ENCODE results near the gene PTGES3.
A peak's percentile ranks its signal among the peaks of the same experiment; 100 is the strongest.
"Not testable (repeated sequence)": the region's sequence is repeated elsewhere in the genome, so short reads cannot be mapped to it uniquely, and the experiment has no call there.

PTGES3 gene

DNA sequence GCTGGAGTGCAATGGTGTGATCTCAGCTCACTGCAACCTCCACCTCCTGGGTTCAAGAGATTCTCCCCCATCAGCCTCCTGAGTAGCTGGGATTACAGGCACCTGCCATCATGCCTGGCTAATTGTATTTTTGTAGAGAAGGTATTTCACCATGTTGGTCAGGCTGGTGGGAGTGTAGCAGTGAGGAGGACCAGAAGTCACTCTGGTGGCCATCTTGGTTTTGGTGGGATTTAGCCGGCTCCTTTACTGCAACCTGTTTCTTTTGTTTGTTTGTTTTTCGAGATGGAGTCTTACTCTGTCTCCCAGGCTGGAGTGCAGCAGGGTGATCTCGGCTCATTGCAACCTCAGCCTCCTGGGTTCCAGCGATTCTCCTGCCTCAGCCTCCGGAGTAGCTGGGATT is 16.4 kb upstream of the PTGES3 start:
- not testable (repeated sequence) for DNase-seq

DNA sequence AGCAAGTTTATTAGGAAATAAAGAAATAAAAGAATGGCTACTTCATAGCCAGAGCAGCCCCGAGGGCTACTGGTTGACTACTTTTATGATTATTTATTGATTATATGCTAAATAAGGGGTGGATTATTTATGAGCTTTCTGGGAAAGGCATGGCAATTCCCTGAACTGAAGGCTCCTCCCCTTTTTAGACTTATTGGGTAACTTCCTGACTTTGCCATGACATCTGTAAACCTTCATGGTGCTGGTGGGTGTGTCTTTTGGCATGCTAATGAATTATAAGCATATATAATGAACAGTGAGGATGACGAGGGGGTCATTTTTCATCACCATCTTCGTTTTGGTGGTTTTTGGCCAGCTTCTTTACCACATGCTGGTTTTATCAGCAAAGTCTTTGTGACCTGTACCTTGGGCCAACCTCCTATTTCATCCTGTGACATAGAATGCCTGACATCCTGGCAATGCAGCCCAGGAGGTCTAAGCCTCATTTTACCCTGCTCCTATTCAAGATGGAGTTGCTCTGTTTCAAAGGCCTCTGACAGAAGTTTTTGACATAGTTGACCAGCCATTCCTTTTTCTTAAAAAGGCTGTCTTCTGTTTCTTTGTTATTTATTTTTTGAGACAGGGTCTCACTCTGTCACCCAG is 11.1 kb upstream of the PTGES3 start:
- no peak for DNase-seq

DNA sequence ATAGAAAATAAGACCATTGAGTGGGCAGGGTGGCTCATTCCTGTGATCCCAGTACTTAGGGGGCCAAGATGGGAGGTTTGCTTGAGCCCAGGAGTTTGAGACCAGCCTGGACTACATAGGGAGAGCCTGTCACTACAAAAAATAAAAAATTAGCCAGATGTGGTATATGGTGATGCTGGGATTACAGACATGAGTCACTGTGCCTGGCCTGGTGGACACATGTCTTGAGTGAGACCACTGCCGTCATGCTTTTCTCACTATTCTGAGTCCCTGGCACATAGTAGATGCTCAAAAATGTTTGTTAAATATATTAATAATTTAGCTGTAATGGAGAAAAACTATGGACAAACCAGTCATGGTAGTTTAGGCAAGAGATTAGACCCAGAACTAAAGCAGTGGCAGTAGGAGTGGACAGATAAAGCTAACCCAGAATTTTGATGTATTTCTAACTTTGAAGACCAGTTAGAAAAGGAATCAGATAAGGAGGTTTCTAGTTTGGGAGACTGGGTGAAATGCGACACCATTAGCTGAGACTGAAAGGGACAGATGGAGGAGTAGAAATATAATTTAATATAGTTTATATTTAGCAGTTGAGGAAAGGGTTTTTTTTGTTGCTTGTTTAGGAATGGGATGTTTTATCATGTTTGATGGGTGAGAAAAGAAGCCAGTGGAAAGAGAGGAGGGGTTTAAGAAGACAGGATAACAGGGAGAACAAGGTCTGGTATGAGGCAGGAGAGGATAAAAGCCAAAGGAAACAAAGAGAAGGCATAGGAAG is 7.4 kb upstream of the PTGES3 start:
- no peak for DNase-seq

DNA sequence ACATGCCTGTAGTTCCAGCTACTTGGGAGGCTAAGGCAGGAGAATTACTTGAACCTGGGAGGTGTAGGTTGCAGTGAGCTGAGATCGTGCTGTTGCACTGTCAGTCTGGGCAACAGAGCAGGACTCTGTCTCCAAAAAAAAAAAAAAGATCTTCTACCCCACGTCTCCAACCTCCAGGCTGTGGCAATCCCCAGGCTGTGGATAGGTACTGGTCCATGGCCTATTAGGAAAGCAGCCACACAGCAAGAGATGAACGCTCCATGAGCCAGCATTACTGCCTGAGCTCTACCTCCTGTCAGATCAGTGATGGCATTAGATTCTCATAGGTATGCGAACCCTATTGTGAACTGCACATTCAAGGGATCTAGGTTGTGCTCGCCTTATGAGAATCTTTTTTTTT is 6.1 kb upstream of the PTGES3 start:
- no peak for DNase-seq

DNA sequence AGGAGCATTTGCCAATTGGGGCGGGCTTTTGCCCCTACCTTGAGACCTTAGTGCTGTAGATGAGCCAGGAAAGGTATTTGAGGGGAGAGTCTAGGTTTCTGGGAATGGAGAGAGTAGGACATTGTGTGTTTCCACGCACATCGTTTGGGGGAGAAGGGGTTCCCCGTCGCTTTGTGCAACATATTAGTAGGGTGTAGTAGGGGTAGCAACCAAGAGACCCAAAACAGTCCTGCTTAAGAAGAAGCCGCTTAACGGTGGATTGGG is 694 bp upstream of the PTGES3 start:
- no peak for DNase-seq

DNA sequence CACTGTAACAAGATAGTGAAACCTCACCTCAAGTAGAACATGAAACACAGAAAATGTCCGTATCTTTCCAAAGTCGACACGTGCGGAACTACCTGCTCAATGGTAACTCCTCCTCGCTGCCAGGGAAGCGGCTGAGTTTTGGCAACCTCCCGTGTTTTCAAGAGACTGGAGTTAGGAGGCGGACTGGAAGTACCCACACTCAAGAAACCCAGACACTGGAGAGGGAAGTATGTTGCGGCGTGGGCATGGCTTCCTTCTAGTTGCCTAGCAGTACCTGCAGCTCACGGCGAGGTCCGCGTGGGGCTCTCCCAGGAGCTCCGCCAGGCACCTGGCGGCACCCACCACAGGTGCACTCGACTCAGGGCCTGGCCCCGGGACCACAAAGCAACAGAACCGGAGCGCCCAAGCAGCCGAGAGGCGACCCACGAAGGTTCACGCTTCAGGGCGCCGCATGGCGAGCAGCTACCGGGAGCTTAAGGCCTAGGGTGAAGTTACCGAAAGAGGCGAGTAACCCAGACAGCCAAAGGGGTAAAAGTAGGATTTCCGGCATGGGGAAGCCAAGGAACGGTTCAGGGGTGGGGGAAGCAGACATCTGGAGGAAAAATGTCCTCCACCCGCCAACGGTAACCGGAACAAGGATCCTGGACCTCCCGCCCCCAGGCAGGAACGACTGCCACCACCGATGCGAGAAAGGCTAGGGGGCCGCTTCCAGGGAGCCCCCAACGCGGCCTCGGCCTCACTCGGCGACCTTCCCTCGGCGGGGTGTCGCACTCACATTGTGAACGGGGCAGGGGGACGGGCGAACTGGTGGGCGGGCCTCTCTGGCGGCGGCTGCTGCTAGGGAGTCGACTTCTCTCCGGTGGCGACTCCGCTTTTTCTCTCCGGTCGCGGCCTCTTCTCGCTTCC is 608 bp downstream of the PTGES3 start:
- DNase-seq: peak; percentile 71

DNA sequence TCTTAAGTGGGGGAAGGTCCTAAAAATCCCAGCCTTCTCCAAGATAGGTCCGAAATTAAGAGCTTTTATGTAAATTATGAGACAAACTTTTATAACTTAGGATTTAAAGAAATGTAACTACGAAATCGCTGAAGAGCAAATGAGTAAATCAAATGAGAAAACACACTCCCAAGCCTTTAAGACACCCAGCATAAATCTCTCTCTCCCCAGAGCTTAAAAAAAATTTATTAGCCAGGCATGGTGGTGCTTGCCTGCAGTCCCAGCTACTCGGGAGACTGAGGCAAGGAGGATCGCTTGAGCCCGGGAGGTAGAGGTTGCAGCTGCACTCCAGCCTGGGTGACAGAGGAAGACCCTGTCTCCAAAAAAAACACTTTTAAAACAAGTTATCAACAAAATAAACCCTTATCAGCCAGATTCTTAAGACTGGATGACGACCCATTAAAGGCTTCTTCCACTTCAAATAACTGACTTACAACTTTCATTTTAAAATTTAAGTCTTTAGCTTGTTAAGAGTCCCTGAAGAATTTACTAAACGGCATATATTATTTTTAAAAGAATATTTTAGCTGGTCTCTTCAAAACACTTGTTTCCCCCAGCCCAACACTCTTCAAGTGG is 3.2 kb downstream of the PTGES3 start:
- peak; percentile 29 for DNase-seq

DNA sequence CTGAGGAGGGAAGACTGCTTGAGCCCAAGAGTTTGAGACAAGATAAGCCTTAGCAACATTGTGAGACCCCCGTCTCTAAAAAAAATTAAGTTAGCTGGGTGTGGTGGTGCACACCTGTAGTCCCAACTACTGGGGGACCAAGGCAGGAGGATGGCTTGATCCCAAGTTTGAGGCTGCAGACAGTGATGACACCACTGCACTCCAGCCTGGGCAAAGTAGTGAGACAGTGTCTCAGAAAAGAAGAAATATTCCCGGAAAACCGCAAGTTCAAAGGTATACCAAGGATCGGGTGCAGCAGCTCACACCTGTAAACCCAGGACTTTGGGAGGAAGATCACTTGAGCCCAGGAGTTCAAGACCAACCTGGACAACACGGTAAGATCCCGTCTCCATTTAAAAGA is 5.8 kb downstream of the PTGES3 start:
- DNase-seq: no peak

DNA sequence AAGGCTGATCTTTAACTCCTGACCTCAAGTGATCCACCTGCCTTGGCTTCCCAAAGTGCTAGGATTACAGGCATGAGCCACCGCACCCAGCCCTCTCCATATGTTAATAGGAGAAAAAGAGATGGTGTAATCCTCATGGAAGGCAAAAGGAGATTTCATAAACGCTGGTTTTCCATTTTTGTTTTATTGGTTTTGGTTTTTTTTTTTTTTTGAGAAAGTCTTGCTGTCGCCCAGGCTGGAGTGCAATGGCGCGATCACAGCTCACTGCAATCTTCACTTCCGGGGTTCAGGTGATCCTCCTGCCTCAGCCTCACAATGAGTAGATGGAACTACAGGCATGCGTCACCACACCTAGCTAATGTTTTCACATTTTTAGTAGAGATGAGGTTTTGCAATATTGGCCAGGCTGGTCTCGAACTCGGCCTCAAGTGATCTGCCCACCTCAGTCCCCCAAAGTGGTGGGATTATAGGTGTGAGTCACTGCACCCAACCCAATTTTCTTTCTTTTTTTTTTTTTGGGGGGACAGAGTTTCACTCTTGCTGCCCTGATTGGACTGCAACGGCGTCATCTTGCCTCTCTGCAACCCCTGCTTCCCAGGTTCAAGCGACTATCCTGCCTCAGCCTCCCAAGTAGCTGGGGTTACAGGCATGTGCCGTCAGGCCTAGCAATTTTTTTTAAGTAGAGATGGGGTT is 8.1 kb downstream of the PTGES3 start:
- DNase-seq: no peak

DNA sequence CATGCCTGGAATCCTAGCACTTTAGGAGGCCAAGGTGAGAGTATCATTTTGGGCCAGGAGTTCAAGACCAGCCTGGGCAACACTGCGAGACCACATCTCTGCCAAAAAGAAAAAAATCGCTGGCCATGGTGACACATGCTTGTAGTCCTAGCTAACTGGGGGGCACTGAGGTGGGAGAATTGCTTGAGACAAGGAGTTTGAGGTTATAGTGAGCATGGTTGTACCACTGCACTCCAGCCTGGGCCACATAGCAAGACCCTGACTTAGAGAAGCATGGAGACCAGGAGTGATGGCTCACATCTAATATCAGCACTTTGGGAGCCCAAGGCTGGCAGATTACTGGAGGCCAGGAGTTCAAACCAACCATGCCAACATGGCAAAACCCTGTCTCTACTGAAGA is 9.2 kb downstream of the PTGES3 start:
- no peak for DNase-seq

DNA sequence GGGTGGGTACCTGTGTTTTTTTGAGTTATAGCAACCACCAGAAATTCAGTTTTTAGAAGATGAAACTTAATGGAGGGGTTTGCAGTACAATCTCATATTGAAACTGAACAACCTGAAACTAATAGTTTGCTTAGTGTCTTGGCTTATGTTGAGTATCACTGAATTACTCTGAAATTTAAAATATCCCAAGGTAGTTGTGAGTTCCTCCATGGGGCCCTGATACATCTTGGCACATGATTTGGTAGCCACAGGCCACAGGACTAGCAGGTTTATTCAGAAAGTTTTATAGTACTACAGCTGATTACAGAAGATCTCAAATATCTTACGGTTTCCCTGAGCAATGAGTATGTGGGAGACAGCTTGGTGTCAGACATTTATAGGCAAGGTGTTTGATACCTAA is 10.4 kb downstream of the PTGES3 start:
- DNase-seq: no peak

DNA sequence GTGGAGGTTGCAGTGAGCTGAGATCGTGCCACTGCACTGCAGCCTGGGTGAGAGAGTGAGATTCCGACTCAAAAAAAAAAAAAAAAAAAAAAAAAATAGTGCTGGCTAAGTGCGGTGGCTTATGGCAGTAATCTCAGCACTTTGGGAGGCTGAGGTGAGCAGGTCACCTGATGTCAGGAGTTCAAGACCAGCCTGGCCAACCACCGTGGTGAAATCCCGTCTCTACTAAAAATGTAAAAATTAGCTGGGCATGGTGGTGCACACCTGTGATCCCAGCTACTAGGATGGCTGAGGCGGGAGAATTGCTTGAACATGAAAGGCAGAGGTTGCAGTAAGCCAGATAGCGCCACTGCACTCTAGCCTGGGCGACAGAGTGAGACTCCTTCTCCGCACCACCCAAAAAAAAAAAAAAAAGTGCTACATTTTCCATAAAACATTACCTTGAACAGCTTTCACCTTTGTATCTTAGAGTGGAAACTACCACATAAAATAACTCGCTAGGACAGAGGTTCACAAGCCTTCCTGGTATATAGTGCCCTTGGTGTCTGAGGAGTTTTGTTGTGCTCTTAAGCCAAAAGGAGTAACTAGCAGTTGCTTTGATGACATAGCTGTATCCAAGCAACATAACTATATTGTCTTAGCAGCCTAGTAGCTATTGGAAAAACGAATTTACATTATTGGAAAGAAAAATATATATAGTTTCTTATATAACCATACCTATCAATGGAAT is 11.1 kb downstream of the PTGES3 start:
- no peak for DNase-seq

DNA sequence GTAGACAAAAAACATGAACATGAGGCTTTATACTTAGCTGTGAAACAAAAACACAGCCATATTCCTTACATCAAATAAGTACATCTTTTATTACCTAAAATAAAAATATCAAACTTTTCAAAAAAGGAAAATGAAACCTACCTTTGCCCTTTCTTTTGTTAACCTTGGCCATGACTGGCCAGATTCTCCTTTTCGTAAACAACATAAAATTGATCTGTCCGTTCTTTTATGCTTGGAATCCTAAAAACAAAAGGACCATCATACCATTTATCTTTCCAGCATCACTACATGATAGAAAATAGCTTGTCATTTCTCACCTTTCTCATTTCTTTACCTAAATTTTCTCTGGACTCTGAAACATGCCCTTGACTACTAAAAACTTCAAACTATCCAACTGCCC is 16.5 kb downstream of the PTGES3 start:
- DNase-seq: no peak

DNA sequence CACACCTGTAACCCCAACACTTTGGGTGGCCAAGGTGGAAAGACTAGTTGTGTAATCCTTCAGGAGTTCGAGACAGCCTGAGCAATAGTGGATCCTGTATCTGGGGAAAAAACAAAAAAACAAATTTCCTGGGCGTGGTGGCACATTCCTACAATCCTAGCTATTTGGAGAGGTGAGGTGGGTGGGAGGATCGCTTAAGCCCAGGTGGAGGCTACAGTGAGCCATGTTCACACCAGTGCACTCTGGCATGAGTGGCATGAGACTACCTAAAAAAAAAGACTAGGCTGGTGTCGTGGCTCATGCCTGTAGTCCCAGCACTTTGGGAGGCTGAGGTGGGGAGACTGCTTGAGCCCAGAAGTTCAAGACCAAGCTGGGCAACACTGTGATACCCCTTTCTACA is 17.2 kb downstream of the PTGES3 start:
- DNase-seq: no peak

DNA sequence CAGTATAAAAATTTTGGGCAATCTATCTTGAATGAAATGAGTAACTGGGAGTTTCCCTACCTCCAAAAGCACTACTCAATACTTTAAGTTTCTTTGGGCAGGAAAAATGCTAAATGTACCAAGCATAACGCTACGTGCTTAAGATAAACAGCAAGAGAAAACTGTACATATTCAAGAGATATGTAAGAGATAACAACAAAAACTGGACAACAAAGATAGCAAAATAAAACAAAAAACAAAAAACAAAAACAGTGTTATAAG is 20.0 kb downstream of the PTGES3 start:
- DNase-seq: no peak

DNA sequence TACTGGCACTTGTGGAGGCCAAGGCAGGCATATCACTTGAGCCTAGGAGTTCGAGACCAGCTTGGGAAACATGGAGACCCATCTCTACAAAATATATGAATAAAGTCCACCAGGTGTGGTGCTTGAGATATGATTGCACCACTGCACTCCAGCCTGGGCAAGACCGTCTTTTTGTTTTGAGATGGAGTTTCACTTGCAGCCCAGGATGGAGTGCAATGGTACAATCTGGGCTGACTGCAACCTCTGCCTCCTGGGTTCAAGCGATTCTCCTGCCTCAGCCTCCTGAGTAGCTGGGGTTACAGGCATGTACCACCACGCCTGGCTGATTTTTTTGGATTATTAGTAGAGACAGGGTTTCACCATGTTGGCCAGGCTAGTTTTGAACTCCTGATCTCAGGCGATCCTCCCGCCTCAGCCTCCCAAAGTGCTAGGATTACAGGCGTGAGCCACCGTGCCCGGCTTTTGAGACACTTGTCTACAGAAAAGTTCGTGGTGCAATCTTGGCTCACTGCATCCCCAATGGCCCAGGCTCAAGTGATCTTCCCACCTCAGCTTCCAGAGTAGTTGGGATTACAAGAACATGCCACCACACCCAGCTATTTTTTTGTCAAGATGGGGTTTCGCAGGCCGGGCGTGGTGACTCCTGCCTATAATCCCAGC is 26.0 kb downstream of the PTGES3 start:
- DNase-seq: no peak

DNA sequence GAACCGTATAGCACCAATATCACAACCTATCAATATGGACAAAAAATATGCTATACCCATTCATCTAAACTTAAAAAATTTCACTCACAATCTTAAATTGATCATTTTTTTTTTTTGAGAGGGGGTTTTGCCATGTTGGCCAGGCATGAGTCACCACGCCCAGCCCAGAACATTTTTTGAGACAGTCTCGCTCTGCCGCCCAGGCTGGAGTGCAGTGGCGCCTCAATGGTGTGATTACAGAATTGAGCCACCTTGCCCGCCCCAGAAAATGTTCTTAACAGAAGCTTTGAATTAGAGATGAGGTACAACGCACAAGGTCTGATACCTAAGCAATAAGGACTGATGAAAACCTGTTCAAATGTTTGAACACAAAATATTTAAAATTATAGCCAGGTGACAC is 26.5 kb downstream of the PTGES3 start:
- DNase-seq: no peak

DNA sequence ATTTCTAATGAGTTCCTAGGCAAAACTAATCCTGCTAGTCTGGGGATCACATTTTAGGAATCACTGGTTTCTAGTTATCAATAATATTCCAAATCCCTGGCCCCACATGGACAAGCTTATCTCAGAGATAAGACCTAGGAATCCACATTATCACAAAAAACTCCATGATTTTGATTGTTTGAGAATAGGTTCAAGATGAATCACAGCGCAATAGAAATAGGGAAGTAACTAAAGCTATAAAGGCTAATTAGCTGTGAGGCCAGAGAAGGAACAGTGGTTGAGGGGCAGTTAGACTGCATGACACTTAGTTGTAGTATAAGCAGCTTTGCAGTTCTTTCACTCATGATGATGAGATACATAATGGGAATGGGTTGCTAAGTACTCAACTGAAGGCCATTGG is 29.2 kb downstream of the PTGES3 start:
- no peak for DNase-seq

DNA sequence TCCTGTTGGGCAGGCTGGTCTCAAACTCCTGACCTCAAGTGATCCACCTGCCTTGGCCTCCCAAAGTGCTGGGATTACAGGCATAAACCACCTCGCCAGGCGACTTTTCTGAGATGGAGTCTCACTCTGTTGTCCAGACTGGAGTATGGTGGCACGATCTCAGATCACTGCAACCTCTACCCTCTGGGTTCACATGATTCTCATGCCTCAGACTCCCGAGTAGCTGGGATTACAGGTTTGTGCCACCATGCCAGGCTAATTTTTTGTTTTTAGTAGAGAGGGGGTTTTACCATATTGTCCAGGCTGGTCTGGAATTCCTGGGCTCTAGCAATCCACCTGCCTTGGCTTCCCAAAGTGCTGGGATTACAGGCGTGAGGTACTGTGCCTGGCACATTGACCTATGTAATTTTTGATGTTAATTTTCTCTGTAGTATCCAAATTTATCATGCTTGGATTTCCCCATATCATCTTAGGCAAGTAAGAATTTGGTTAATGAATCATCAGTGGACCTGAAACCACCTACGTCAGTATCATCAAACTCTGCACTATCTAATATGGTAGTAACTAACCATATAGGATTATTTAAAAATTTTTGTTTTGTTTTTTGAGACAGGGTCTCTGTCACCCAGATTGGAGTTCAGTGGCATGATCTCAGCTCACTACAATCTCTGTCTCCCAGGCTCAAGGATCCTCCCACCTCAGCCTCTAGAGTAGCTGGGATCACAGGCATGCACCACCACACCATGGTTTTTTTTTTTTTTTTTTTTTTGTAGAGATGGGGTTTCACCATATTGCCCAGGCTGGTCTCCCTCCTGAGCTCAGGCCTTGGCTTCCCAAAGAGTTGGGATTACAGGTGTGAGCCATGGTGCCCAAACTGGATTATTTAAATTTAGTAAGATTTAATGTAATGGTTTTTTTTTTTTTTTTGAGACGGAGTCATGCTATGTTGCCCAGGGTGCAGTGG is 30.4 kb downstream of the PTGES3 start:
- DNase-seq: no peak

DNA sequence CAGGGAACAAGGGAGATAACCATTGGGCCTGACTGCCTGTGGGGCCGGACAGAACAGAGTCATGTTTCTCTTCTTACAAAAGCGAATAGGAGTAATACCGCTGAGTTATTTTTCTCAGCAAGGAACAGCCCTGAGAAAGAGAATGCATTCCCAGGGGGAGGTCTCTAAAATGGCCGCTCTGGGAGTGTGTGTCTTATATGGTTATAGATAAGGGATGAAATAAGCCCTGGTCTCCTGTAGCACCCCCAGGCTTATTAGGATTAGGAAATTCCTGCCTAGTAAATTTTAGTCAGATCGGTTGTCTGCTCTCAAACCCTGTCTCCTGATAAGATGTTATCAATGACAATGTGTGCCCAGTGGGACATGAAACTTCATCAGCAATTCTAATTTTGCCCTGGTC is 34.3 kb downstream of the PTGES3 start:
- DNase-seq: not testable (repeated sequence)

DNA sequence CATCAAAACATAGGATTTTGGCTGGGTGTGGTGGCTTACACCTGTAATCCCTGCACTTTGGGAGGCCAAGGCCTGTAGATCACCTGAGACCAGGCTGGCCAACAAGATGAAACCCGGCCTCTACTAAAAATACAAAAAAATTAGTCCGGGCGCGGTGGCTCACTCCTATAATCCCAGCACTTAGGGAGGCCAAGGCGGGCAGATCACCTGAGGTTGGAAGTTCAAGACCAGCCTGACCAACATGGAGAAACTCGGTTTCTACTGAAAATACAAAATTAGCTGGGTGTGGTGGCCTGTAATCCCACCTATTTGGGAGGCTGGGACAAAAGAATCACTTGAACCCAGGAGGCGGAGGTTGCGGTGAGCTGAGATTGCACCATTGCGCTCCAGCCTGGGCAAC is 40.1 kb downstream of the PTGES3 start:
- DNase-seq: not testable (repeated sequence)
